GM21737 (cell line): ENCODE measurements around the gene SAMD10.
"Not testable (repeated sequence)": the region's sequence is repeated elsewhere in the genome, so short reads cannot be mapped to it uniquely, and the experiment has no call there.

ENCODE experiments used
- ATAC-seq: cut with Tn5 transposase; IDR thresholded peaks from one replicate; pipeline ENCODE4 v1.9.1; 2021; ENCODE audit warnings: mild to moderate bottlenecking, moderate library complexity; ENCODE audit not compliant: unreplicated experiment

SAMD10 gene

GRCh38 chr20:63969838-63970713 lies 9.4 kb downstream of the SAMD10 start, which contains the start of gene ZNF512B:
Gene ZNF512B, minus strand, starts transcription at chr20:63969930. Its CDS starts 1,980 bp downstream, at chr20:63967950.
- no peak for ATAC-seq

- ATAC-seq = no peak
Measured at GRCh38 chr20:63968928-63969760, 10.3 kb downstream of the SAMD10 start.

- no peak for ATAC-seq
Measured at GRCh38 chr20:63968136-63968927, 11.1 kb downstream of the SAMD10 start.

GRCh38 chr20:63967330-63968135 lies 11.9 kb downstream of the SAMD10 start:
- ATAC-seq = no peak

- ATAC-seq = no peak
Measured at GRCh38 chr20:63966944-63967322, 12.5 kb downstream of the SAMD10 start.

GRCh38 chr20:63966172-63966943 lies 13.1 kb downstream of the SAMD10 start:
- ATAC-seq = no peak

GRCh38 chr20:63964412-63964811 lies 15.0 kb downstream of the SAMD10 start:
- ATAC-seq = no peak

GRCh38 chr20:63963784-63964301 lies 15.6 kb downstream of the SAMD10 start:
- ATAC-seq = no peak

- no peak for ATAC-seq
Measured at GRCh38 chr20:63963348-63963741, 16.1 kb downstream of the SAMD10 start.

GRCh38 chr20:63962426-63963347 lies 16.8 kb downstream of the SAMD10 start:
- ATAC-seq = no peak

- ATAC-seq = no peak
Measured at GRCh38 chr20:63961664-63962425, 17.6 kb downstream of the SAMD10 start.

- ATAC-seq = not testable (repeated sequence)
Measured at GRCh38 chr20:63960654-63961621, 18.5 kb downstream of the SAMD10 start.

GRCh38 chr20:63959699-63960075 lies 19.8 kb downstream of the SAMD10 start:
- ATAC-seq = no peak

GRCh38 chr20:63958964-63959698 lies 20.3 kb downstream of the SAMD10 start:
- no peak for ATAC-seq

- no peak for ATAC-seq
Measured at GRCh38 chr20:63958471-63958870, 21.0 kb downstream of the SAMD10 start.
